T-helper 17 cell (primary cell): ENCODE measurements around the gene GPR179. TPM values are rescaled to one million over a fixed set of nuclear protein-coding genes. Genes with fewer than 3 reads are reported as not detected.
A peak's percentile ranks its signal among the peaks of the same experiment; 100 is the strongest.
"Not testable (repeated sequence)": the region's sequence is repeated elsewhere in the genome, so short reads cannot be mapped to it uniquely, and the experiment has no call there.

Experiments
- ATAC-seq: fragments of 150-1000 bp; cut with Tn5 transposase; 2 replicates; pipeline ENCODE4 v1.10.0; 2021; ENCODE audit warnings: mild to moderate bottlenecking, moderate library complexity
- DNase-seq, 3 donors: peaks; one replicate each; pipeline versions ENCODE4 v3.0.0 to v3.0.0-alpha.2; 2020 to 2021
- H3K9me3 ChIP-seq: one replicate; pipeline ENCODE4 v1.7.0; 2013; ENCODE audit warnings: low read length, mild to moderate bottlenecking; ENCODE audit not compliant: control insufficient read depth, poor library complexity, severe bottlenecking
- H3K27ac Mint-ChIP-seq: one replicate; pipeline ENCODE4 v1.8.0; 2022; ENCODE audit warnings: mild to moderate bottlenecking, moderate library complexity, mixed read lengths
- H3K27me3 Mint-ChIP-seq: one replicate; pipeline ENCODE4 v1.8.0; 2022; ENCODE audit warnings: mixed read lengths
- H3K36me3 Mint-ChIP-seq: one replicate; pipeline ENCODE4 v1.8.0; 2022; ENCODE audit warnings: low read depth, mixed read lengths
- H3K4me1 Mint-ChIP-seq: one replicate; pipeline ENCODE4 v1.8.0; 2022; ENCODE audit warnings: mild to moderate bottlenecking, mixed read lengths
- H3K4me3 Mint-ChIP-seq: one replicate; pipeline ENCODE4 v1.8.0; 2022; ENCODE audit warnings: mild to moderate bottlenecking, moderate library complexity, mixed read lengths
- total RNA-seq, 4 donors: library from RNA in 2 of 4; stranded (reverse) in 2 of 4; gene quantifications; one replicate each; pipeline ENCODE4 v1.2.3 and lab custom pipeline; 2022 to 2026

GPR179 gene
- total RNA-seq, 2 donors from 2014 or later = not detected

- no peaks in the 10 kb centered on the region for H3K9me3 ChIP-seq
- peaks cover 9% of the 10 kb centered on the region for H3K4me1 Mint-ChIP-seq
- DNase-seq = no peak
- H3K27me3 Mint-ChIP-seq = peaks cover 23% of the 10 kb centered on the region
- peak overlapping the region; percentile 45 for H3K27ac Mint-ChIP-seq
- H3K4me3 Mint-ChIP-seq = no peak overlapping the region
- no peaks in the 10 kb centered on the region for H3K36me3 Mint-ChIP-seq
- ATAC-seq = no peak
These were observed 19.0 kb downstream of the GPR179 start for GRCh38 chr17:38324772-38325171.

DNA sequence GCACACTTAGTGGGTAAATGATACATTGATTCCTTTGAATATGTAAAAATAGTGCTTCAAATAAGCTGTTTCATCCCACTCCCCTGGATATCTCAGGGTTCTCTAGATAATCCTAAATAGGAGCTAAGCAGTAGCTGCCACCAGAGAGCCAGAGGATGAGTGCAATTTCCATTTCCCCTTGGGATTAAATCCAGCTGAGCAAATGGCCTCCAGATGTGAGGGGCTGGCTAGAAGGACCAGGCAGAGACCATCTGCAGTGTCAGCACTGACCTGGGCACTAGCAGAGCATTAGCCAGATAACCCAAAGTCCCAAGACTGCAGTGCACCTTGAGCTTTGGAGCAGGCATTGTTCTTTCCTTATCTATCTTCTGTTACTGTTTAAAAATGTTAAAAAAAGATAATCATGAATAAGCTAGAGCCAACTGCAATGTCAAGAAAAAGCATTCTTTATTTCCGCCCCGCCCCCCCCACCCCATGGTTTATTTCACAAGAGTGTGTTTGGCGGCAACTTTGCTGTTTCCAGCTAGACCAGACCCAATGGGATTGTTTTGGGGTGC is 19.5 kb downstream of the GPR179 start:
- ATAC-seq = no peak
- Mint-ChIP-seq H3K27ac (no peak overlapping the region), H3K4me1 (peaks cover 9% of the 10 kb centered on the region), H3K4me3 (no peak overlapping the region), H3K27me3 (peaks cover 18% of the 10 kb centered on the region), H3K36me3 (no peaks in the 10 kb centered on the region)
- DNase-seq = no peak
- H3K9me3 ChIP-seq = no peaks in the 10 kb centered on the region

DNA sequence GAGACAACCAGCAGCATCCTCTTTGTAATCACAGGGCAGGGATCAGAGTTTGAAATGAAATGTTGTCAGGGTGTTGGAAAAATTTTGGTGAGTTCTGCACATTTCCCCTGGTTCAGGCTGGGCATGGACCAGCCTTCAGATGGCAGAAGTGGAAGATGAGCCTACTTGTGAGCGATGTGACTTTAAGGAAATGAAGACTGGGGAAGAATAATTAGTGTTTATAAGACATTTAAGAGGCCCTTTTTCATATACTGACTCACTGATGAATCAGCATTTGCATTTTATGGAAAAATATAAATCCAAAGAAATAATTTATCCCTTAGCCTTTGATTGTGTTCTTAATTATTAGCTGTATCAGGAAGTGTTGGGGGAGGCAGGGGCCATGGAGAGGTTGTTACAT is 20.9 kb downstream of the GPR179 start:
- H3K27ac Mint-ChIP-seq = peak overlapping the region; percentile 51
- H3K4me3 Mint-ChIP-seq = no peak overlapping the region
- peaks cover 8% of the 10 kb centered on the region for H3K27me3 Mint-ChIP-seq
- peaks cover 7% of the 10 kb centered on the region for H3K4me1 Mint-ChIP-seq
- ATAC-seq (no peak), DNase-seq (no peak)
- H3K9me3 ChIP-seq = no peaks in the 10 kb centered on the region
- H3K36me3 Mint-ChIP-seq = no peaks in the 10 kb centered on the region

- Mint-ChIP-seq H3K36me3 (no peaks in the 10 kb centered on the region), H3K27me3 (peaks cover 4% of the 10 kb centered on the region), H3K4me3 (no peak overlapping the region), H3K4me1 (peaks cover 6% of the 10 kb centered on the region), H3K27ac (peak overlapping the region; percentile 51)
- DNase-seq = peak; percentile 49 to 73 (median 50)
- peak; percentile 90 for ATAC-seq
- no peaks in the 10 kb centered on the region for H3K9me3 ChIP-seq
These were observed 21.5 kb downstream of the GPR179 start for GRCh38 chr17:38322156-38322779.

DNA sequence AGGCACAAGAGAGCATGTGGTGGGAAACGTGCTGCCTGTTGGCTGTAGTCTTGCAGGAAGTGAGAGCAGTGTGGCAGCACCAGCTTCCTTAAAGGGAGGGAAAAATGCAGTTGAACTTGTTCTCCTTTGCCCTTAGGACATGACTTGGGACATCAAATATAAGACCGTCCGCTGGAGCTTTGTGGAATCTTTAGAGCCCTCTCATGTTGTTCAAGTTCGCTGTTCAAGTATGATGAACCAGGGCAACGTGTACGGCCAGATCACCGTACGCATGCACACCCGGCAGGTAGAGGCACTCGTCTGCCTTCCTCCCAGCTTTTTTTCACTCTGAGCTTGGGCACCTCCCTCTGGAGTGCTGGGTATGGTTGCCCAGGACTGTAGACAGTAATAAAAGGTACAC is 23.3 kb downstream of the GPR179 start:
- H3K9me3 ChIP-seq = no peaks in the 10 kb centered on the region
- no peaks in the 10 kb centered on the region for H3K27me3 Mint-ChIP-seq
- DNase-seq (no peak), ATAC-seq (no peak)
- H3K4me1 Mint-ChIP-seq = no peaks in the 10 kb centered on the region
- peaks cover 3% of the 10 kb centered on the region for H3K36me3 Mint-ChIP-seq
- no peak overlapping the region for H3K4me3 Mint-ChIP-seq
- H3K27ac Mint-ChIP-seq = no peak overlapping the region

DNA sequence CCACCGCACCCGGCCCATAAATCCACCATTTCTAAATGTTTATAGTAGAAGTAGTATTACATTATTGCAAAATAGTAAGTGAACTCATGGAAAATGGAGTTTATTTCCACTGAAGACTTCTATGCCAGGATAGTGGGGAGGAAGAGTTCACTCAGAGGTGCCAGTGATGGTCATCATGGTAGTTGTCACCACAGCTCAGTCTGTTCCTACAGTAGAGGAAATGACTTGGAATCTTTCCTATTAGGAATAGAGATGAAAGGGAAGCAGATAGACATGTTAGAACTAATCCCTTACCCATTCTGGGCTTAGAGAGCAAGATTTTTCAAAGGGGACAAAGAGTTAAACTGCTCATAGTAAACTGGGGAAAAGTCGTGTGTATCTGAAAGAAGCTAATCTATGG is 26.7 kb downstream of the GPR179 start:
- Mint-ChIP-seq H3K27ac (no peak overlapping the region), H3K27me3 (no peaks in the 10 kb centered on the region), H3K36me3 (peaks cover 3% of the 10 kb centered on the region), H3K4me1 (no peaks in the 10 kb centered on the region), H3K4me3 (no peak overlapping the region)
- H3K9me3 ChIP-seq = no peaks in the 10 kb centered on the region
- DNase-seq (no peak), ATAC-seq (no peak)

GRCh38 chr17:38315497-38315896 is 28.3 kb downstream of the GPR179 start:
- no peak overlapping the region for H3K27ac Mint-ChIP-seq

GRCh38 chr17:38296834-38297517 is 46.8 kb downstream of the GPR179 start, which contains the start of gene MRPL45:
Gene MRPL45, plus strand, starts transcription at chr17:38297168. Its CDS starts 16 bp downstream, at chr17:38297184.
- ATAC-seq = peak; percentile 92
- not testable (repeated sequence) for H3K9me3 ChIP-seq, H3K36me3 Mint-ChIP-seq, H3K4me1 Mint-ChIP-seq, H3K27me3 Mint-ChIP-seq
- Mint-ChIP-seq H3K27ac (peak within 1 kb of the TSS; percentile 97), H3K4me3 (peak within 1 kb of the TSS; percentile 91)
- peak; percentile 88 to 95 (median 92) for DNase-seq

More at GRCh38 chr17:38315497-38315896, 28.3 kb downstream of the GPR179 start:
- DNase-seq (no peak), ATAC-seq (no peak)
- H3K9me3 ChIP-seq = no peaks in the 10 kb centered on the region
- Mint-ChIP-seq H3K4me3 (no peak overlapping the region), H3K27me3 (no peaks in the 10 kb centered on the region), H3K36me3 (peaks cover 3% of the 10 kb centered on the region), H3K4me1 (no peaks in the 10 kb centered on the region)

- H3K4me1 Mint-ChIP-seq, H3K27me3 Mint-ChIP-seq, ATAC-seq, H3K36me3 Mint-ChIP-seq, DNase-seq, H3K9me3 ChIP-seq: not testable (repeated sequence)
- peak overlapping the region; percentile 97 for H3K27ac Mint-ChIP-seq
- peak overlapping the region; percentile 25 for H3K4me3 Mint-ChIP-seq
These were observed 48.0 kb downstream of the GPR179 start for GRCh38 chr17:38295602-38296365.

DNA sequence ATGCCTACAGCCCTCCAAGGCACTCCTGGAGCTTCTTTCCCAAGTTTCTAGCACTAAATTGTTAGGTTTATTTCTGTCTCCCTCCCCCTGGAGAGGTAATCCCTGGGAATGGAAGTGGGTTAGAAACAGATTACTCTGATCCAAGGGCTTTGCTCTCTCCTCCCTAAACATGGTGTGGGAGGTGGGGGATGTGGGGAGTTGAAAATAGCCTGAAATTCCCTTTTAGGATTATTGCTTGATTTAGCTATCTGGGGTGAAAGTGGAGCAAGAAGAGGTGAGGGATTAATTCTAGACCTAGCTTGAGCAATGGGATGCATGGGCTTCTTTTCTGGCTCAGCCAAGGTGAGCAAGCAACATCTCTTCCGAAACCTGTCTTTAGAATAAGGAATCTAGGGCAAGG is 54.0 kb downstream of the GPR179 start:
- H3K27me3 Mint-ChIP-seq, H3K36me3 Mint-ChIP-seq, H3K4me3 Mint-ChIP-seq, H3K9me3 ChIP-seq, H3K27ac Mint-ChIP-seq, DNase-seq, ATAC-seq, H3K4me1 Mint-ChIP-seq: not testable (repeated sequence)

GRCh38 chr17:38288217-38288827 is 55.4 kb downstream of the GPR179 start:
- H3K27ac Mint-ChIP-seq, H3K9me3 ChIP-seq, ATAC-seq, H3K27me3 Mint-ChIP-seq, H3K4me3 Mint-ChIP-seq, H3K36me3 Mint-ChIP-seq, H3K4me1 Mint-ChIP-seq, DNase-seq: not testable (repeated sequence)

DNA sequence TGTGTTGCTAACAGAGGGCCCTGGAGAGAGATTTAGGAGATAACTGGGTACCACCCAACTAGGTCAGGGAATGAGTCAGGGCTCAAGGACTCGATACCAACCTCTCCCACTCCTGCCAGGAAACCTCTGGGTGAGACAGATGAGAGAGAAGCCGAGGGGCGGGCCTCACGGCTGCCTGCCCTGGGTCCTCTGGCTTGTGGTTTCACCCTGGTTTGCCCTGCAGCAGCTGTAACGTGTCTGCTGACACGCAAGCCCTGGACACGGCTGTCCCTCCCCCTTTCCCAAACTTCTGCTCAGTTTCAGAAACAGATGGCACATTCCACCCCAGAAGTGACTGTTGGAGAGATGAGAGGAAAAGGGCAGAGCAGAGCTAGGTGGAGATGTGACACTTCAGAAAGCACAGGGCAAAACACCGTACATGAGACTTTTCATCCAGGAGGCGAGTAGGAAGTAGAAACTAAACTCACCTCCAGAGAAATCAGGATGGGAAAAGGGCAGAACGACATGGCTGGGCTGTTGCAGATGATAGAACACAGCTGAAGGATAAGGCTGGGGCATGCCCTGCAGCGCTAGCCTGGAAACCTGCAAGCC is 57.2 kb downstream of the GPR179 start:
- not testable (repeated sequence) for H3K27me3 Mint-ChIP-seq

More for the DNA sequence above, 57.2 kb downstream of the GPR179 start:
- not testable (repeated sequence) for H3K27ac Mint-ChIP-seq, H3K4me3 Mint-ChIP-seq, H3K4me1 Mint-ChIP-seq, H3K36me3 Mint-ChIP-seq, DNase-seq, H3K9me3 ChIP-seq
- peak; percentile 89 for ATAC-seq
